ENCODE data around the gene TAF1C. TPM values are rescaled to one million over a fixed set of nuclear protein-coding genes. Genes with fewer than 3 reads are reported as not detected.
"Not testable (repeated sequence)": the region's sequence is repeated elsewhere in the genome, so short reads cannot be mapped to it uniquely, and the experiment has no call there.

Gene TAF1C
- total RNA-seq, 1 donor from 2014 or later = 20.9 TPM

DNA sequence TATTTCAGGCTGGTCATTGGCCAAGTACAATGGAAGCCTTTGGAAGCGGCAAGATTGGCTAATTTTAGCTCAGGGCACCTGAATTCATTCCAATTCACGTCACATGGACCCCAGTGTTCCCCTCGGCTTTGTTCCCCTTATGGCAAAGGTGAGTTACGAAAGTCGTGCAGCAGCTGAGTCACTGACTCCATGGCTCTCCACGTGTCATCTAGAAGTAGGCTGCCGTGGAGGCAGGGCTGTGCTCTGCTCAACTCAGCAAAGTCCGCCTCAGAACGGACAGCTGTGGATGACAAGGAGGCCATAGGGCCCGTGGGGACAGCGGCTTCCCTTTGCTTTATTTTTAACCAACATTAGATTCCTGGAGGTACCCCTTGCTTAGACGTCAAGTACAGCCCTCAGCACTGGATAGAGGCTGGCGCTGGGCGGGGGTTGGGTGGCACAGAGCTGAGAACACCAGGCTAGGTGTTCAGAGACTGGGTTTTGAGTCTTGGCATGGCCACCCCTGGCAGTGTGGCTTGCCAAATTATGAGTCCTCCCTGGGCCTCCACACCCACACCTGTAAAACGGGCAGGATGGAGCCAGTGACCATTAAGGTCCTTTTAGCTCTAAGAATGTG, 27.7 kb upstream of the TAF1C start:
- DNase-seq (ENCODE audit: low spot score) = no peak
- intact Hi-C loops (cut with DNase I) = no loop called here

- no peak for DNase-seq (ENCODE audit: low spot score)
Measured at GRCh38 chr16:84212631-84213030, 25.8 kb upstream of the TAF1C start.

DNA sequence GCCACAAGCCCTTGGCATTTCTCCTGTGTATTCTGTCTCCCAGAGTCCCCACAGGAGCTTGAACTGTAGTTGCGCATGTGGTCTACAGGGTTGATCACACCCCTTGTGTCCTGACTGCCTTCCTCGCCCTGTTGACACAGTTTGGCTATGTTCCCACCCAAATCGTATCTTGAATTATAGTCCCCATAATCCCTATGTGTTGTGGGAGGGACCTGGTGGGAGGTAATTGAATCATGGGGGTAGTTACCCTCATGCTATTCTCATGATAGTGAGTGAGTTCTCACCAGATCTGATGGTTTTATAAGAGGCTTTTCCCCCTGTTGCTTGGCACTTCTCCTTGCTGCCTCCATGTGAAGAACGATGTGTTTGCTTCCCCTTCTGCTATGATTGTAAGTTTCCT, 25.3 kb upstream of the TAF1C start:
- intact Hi-C loops (cut with DNase I) = no loop called here
- no peak for DNase-seq (ENCODE audit: low spot score)

More at GRCh38 chr16:84212631-84213030, 25.8 kb upstream of the TAF1C start:
- intact Hi-C loops (cut with DNase I) = no loop called here

- DNase-seq (ENCODE audit: low spot score) = no peak
- intact Hi-C loops (cut with DNase I) = no loop called here
Measured at GRCh38 chr16:84209989-84210388, 23.1 kb upstream of the TAF1C start.

GRCh38 chr16:84207879-84208278, 21.0 kb upstream of the TAF1C start:
- DNase-seq (ENCODE audit: low spot score) = no peak
- intact Hi-C loops (cut with DNase I) = no loop called here

- intact Hi-C loops (cut with DNase I) = no loop called here
- DNase-seq (ENCODE audit: low spot score) = no peak
Measured at GRCh38 chr16:84207251-84207650, 20.4 kb upstream of the TAF1C start.

- no peak for DNase-seq (ENCODE audit: low spot score)
Measured at GRCh38 chr16:84205976-84206691, 19.3 kb upstream of the TAF1C start.

GRCh38 chr16:84205123-84205522, 18.3 kb upstream of the TAF1C start:
- intact Hi-C loops (cut with DNase I); DNase-seq (ENCODE audit: low spot score): not testable (repeated sequence)

More at GRCh38 chr16:84205976-84206691, 19.3 kb upstream of the TAF1C start:
- intact Hi-C loops (cut with DNase I) = no loop called here

GRCh38 chr16:84204551-84204950, 17.7 kb upstream of the TAF1C start:
- DNase-seq (ENCODE audit: low spot score); intact Hi-C loops (cut with DNase I): not testable (repeated sequence)

DNA sequence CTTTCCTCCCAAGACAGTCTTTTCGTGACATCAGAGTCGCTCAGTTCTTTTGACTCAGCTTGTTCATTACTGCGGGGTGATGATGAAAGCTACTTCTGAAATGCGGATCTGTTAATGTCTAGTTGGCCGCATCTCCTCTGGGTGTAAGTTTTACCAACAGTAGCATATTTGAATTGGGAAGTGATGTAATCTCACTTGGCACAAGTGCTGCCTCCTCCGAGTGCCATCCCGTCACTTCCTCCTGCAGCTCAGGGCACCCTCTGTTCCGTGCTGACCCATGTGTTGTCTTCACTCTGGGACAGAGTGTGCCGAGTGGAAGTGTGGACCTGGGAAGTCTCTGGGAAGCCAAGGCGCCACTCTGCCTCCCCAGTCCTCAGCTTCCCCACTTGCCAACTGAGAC, 13.0 kb upstream of the TAF1C start:
- DNase-seq (ENCODE audit: low spot score) = no peak
- intact Hi-C loops (cut with DNase I) = no loop called here

- no peak for DNase-seq (ENCODE audit: low spot score)
- intact Hi-C loops (cut with DNase I) = no loop called here
Measured at GRCh38 chr16:84199097-84199496, 12.2 kb upstream of the TAF1C start.

DNA sequence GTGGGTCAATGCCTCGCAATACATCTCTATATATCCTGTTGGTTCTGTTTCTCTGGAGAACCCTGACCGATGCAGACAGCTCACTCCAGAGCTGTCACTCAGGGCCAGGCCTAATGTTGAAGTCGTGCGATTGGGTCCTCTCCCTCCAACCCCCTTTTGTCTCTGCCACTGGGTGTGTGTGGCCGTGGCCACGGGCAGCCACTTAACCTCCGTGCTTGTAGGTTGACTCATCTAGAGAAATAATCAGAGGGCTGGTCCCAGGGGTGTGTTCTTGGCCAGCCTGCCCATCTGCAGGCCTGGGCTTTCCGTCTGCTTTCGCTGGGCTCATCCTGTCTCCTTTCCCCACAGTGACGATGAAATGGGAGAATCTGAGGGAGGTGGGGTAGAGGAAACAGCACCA, 11.5 kb upstream of the TAF1C start:
- no peak for DNase-seq (ENCODE audit: low spot score)
- intact Hi-C loops (cut with DNase I) = no loop called here

DNA sequence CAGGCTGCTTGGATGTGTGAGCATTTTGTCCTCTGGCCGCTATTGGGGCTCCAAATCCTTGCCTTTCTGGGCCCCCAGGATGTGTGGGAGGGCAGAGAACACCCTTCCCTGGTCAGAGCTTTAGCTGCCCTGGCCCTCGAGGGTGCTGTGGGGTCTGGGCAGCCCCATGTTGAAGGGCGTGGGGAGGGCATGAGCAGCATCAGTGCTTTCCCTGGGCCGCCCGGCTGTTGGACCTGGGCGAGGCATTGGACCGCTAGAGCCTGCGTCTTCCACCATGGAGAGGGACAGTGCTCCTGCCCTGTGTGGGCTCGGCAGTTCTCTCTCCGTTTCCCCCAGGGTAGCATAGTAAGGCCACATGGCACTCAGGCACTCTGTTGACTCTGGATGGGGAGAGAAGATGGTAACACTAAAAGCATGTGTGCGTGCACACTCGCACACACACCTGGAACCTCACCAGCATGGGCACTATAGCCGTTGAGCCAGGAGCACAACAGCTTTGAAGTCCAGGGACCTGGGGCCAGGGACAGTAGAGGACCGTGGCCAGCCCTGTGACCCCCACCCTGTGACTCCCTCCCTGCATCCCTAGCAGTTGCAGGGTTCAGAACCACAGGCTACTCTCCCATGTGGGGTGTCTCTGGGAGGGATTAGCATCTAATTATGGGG, 10.7 kb upstream of the TAF1C start:
- no peak for DNase-seq (ENCODE audit: low spot score)
- intact Hi-C loops (cut with DNase I) = no loop called here

DNA sequence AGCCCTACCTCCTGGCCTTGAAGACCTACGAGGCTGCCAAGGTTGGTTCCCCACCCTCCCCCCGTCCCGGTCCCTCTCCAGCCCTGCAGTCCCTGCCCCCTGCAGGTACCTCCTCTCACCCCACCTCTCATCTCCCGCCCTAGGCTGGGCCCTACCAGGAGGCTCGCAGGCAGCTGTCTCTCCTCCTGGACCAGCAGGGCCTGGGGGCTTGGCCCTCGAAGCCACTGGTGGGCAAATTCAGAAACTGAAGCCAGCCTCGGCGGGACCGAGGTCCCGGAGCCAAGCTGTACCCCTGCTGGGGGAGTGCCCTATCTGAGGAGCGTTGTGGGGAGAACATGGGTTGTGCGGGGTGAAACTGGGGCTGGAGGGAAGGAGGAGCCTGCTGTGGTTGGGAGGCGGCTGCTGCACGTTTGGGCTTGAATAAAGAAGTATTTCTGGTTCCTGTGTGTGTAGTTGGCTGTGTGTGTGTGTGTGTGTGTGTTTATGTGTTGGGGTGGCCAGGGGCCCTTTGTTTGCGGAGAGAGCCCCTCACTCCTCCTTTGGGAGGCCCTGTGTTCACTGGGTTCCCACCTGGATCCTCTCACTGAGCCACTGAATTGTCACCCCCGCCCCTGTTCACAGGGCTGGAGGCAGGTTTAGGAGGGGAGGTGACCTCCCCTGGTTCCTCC, 10.0 kb upstream of the TAF1C start:
- intact Hi-C loops (cut with DNase I) = no loop called here
- DNase-seq (ENCODE audit: low spot score) = no peak

- intact Hi-C loops (cut with DNase I) = no loop called here
Measured at GRCh38 chr16:84196101-84196500, 9.2 kb upstream of the TAF1C start.

GRCh38 chr16:84195201-84196093, 8.6 kb upstream of the TAF1C start:
- DNase-seq (ENCODE audit: low spot score) = no peak
- intact Hi-C loops (cut with DNase I) = no loop called here

More at GRCh38 chr16:84196101-84196500, 9.2 kb upstream of the TAF1C start:
- DNase-seq (ENCODE audit: low spot score) = no peak

- intact Hi-C loops (cut with DNase I) = no loop called here
Measured at GRCh38 chr16:84194470-84195200, 7.8 kb upstream of the TAF1C start.

DNA sequence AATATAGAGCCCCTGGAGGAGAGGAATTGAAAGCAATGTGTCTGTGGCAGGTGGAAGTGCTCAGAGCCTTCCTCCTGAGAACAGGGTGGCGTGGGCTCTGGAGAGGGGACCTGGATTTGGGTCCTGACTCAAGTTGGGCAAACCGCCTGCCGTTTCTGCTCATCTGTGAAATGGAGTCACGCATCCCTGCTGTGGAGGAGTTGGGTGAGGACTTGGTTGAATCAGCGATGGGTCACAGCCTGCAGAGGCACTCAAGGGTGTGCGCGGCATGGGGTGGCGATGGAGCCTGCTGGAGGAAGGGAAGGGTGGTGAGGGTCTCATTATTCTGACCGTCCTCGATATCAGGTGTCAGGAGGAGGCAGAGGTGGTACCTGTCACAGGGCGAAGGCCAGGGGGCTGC, 7.2 kb upstream of the TAF1C start:
- intact Hi-C loops (cut with DNase I) = no loop called here

More at GRCh38 chr16:84194470-84195200, 7.8 kb upstream of the TAF1C start:
- DNase-seq (ENCODE audit: low spot score) = no peak

DNA sequence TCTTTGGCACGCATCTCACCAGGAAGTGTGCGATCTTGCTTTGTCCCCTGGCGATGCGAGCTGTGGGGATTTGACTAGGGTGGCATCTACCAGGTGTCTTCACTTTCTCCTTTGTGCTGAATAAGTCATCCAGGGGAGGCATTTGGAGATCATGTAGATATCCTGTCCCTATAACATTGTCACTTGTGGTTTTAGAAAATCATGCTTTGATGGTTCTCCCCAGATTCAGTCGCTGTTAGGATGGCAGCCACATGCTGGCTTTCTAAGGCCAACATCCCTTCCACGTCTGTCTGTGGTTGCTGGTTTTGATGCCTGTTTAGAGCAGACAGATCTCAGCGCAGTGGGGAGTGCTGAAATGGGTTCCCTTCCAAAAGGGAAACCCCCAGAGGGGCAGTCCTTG, 6.6 kb upstream of the TAF1C start:
- DNase-seq (ENCODE audit: low spot score) = no peak
- intact Hi-C loops (cut with DNase I) = no loop called here

More for the DNA sequence above, 7.2 kb upstream of the TAF1C start:
- DNase-seq (ENCODE audit: low spot score) = no peak

Measured in cardiac septum (tissue), 1 donor.